K562 (cell line): ENCODE data around the gene MYO1E. TPM values are rescaled to one million over a fixed set of nuclear protein-coding genes. Genes with fewer than 3 reads are reported as not detected.
A peak's percentile ranks its signal among the peaks of the same experiment; 100 is the strongest.

Source experiments
- ATAC-seq: fragments of 200-7000 bp; cut with Tn5 transposase; 3 replicates; pipeline ENCODE4 v1.9.1; 2020; ENCODE audit warnings: moderate library complexity
- BruUV-seq: library from RNA; stranded (reverse); fragments of 400-500 nt; replicated peaks from 2 replicates; lab custom pipeline; 2021; lab: Mats Ljungman, UMichigan
- CTCF ChIA-PET: fragments of 300-600 bp; formaldehyde crosslinking; extraction: SDS; loops from one replicate; lab custom pipeline; 2021; ENCODE audit warnings: low intra/inter-chr PET ratio; lab: Yijun Ruan, JAX
- POLR2A ChIA-PET: fragments of 300-600, 350-650 bp; sonication (Branson Sonifier 250); formaldehyde crosslinking; extraction: SDS; loops from one replicate; lab custom pipeline; 2021; ENCODE audit warnings: antibody characterized with exemption, inconsistent platforms; lab: Yijun Ruan, JAX
- DNase-seq, 4 experiments: peaks; one replicate each; pipeline versions ENCODE4 v3.0.0 to v3.0.0-alpha.2; 2011 to 2018; ENCODE audit warnings: low spot score in 3 of 4, mixed read lengths in 3 of 4; ENCODE audit errors: extremely low read depth in 1 of 4
- FAIRE-seq: peaks from 2 replicates; lab custom pipeline; 2011; peaks lifted over from hg19 to GRCh38; lab: Jason Lieb, UNC
- H2AFZ ChIP-seq: 2 replicates; pipeline ENCODE4 v1.6.0; 2011; ENCODE audit warnings: low read depth, low read length, control low read depth, inconsistent platforms
- H3K27ac ChIP-seq: fragments of 200-600 bp; 3 replicates; pipeline ENCODE4 v1.8.0; 2011; ENCODE audit warnings: low read depth, mild to moderate bottlenecking, control low read depth, inconsistent platforms, low read length, moderate library complexity, mixed read lengths; ENCODE audit errors: extremely low read depth
- H3K27me3 ChIP-seq, 2 experiments: fragments of 300-600 bp in 1 of 2; 2 replicates in 1 of 2; 3 replicates in 1 of 2; pipeline versions ENCODE4 v1.6.0 to v1.8.0; 2011; ENCODE audit warnings: inconsistent platforms in 2 of 2, low read length in 2 of 2, mild to moderate bottlenecking in 1 of 2, mixed read lengths in 1 of 2, moderate library complexity in 1 of 2; ENCODE audit not compliant: control insufficient read depth in 2 of 2, insufficient read depth in 2 of 2
- H3K36me3 ChIP-seq: fragments of 300-600 bp; 3 replicates; pipeline ENCODE4 v1.8.0; 2011; ENCODE audit warnings: mild to moderate bottlenecking, low read length, inconsistent platforms; ENCODE audit not compliant: control insufficient read depth, insufficient read depth
- H3K4me1 ChIP-seq, 2 experiments: fragments of 200-600 bp in 1 of 2; replicated peaks in 1 of 2; 2 replicates in 1 of 2; 3 replicates in 1 of 2; pipeline versions ENCODE4 v1.5.1 to v1.8.0; 2011; ENCODE audit warnings: inconsistent platforms in 2 of 2, low read length in 2 of 2, mild to moderate bottlenecking in 1 of 2, mixed read lengths in 1 of 2, moderate library complexity in 1 of 2; ENCODE audit not compliant: control insufficient read depth in 2 of 2, insufficient read depth in 2 of 2
- H3K4me2 ChIP-seq: 2 replicates; pipeline ENCODE4 v1.6.1; 2011; ENCODE audit warnings: low read length, control low read depth, inconsistent platforms, mixed read lengths; ENCODE audit not compliant: insufficient read depth
- H3K4me3 ChIP-seq: fragments of 200-600 bp; sonication (generic), shearing (Covaris generic); 2 replicates; pipeline ENCODE4 v1.5.1; 2016; ENCODE audit warnings: control low read depth, inconsistent platforms
- H3K79me2 ChIP-seq: fragments of 200-600 bp; 3 replicates; pipeline ENCODE4 v1.8.0; 2011; ENCODE audit warnings: low read length, inconsistent platforms; ENCODE audit not compliant: control insufficient read depth, insufficient read depth
- H3K9ac ChIP-seq, 2 experiments: 2 replicates each; pipeline versions ENCODE4 v1.6.0 to v1.6.1; 2011; ENCODE audit warnings: low read depth in 2 of 2, low read length in 2 of 2, control low read depth in 1 of 2, inconsistent platforms in 1 of 2, mild to moderate bottlenecking in 1 of 2, mixed read lengths in 1 of 2; ENCODE audit not compliant: insufficient read depth in 1 of 2
- H3K9me1 ChIP-seq: one replicate; pipeline ENCODE4 v1.6.0; 2011; ENCODE audit warnings: inconsistent platforms, mild to moderate bottlenecking, low read length, moderate library complexity; ENCODE audit not compliant: control insufficient read depth, insufficient read depth
- H3K9me3 ChIP-seq: replicated peaks from 2 replicates; pipeline ENCODE4 v1.5.1; 2011; ENCODE audit warnings: low read depth, low read length, inconsistent platforms; ENCODE audit not compliant: control insufficient read depth, insufficient read depth
- H4K20me1 ChIP-seq: replicated peaks from 2 replicates; pipeline ENCODE4 v1.6.1; 2011; ENCODE audit warnings: low read length, inconsistent platforms, mixed read lengths; ENCODE audit not compliant: control insufficient read depth, insufficient read depth
- ASH1L ChIP-seq: fragments of 450-650 bp; IDR thresholded peaks from 2 replicates; pipeline ENCODE4 v1.6.1; 2018; ENCODE audit warnings: borderline replicate concordance, mild to moderate bottlenecking, low read depth; ENCODE audit not compliant: partially characterized antibody
- CGGBP1 ChIP-seq: fragments of 250-450 bp; sonication (Bioruptor Pico); IDR thresholded peaks from 2 replicates; pipeline ENCODE4 v1.9.0; 2021; ENCODE audit warnings: mild to moderate bottlenecking
- ESRRA ChIP-seq: fragments of 450-650 bp; IDR thresholded peaks from 2 replicates; pipeline ENCODE4 v1.6.1; 2014; ENCODE audit warnings: low read depth, mild to moderate bottlenecking, moderate library complexity, borderline replicate concordance
- KDM2B ChIP-seq: fragments of 250-450 bp; sonication (Bioruptor Pico); IDR thresholded peaks from 2 replicates; pipeline ENCODE4 v1.8.0; 2021; ENCODE audit warnings: mild to moderate bottlenecking, moderate library complexity
- MED1 ChIP-seq: sonication (generic); formaldehyde crosslinking; IDR thresholded peaks from 2 replicates; pipeline ENCODE4 v1.8.1; 2023; ENCODE audit warnings: missing genetic modification reagents, borderline replicate concordance
- PHF8 ChIP-seq: fragments of 200-600 bp; sonication (generic); IDR thresholded peaks from 2 replicates; pipeline ENCODE4 v1.6.1; 2012; ENCODE audit warnings: mixed run types, mild to moderate bottlenecking, inconsistent platforms, low read length, moderate library complexity, borderline replicate concordance
- PRMT5 ChIP-seq: sonication (generic); formaldehyde crosslinking; IDR thresholded peaks from 2 replicates; pipeline ENCODE4 v1.5.0; 2020; ENCODE audit warnings: missing genetic modification reagents
- PTBP1 ChIP-seq: fragments of 200-400 bp; formaldehyde crosslinking; IDR thresholded peaks from 2 replicates; pipeline ENCODE4 v1.6.1; 2017; ENCODE audit warnings: low read depth, low read length
- SMARCC2 ChIP-seq: fragments of 450-650 bp; IDR thresholded peaks from 2 replicates; pipeline ENCODE4 v1.6.1; 2017; ENCODE audit warnings: antibody characterized with exemption, moderate library complexity, mild to moderate bottlenecking, low read depth
- ZNF23 ChIP-seq: fragments of 250-450 bp; sonication (Bioruptor Pico); IDR thresholded peaks from 2 replicates; pipeline ENCODE4 v1.4.0; 2020; ENCODE audit warnings: mild to moderate bottlenecking
- WGBS: fragments of 100-300 bp; shearing (Covaris generic); methylation state at CpG from one replicate; pipeline ENCODE4 v1.1.6; 2016; ENCODE audit warnings: low coverage, mixed read lengths; ENCODE audit not compliant: insufficient coverage; ENCODE audit errors: missing lambda C conversion rate; 5-methylcytosine and 5-hydroxymethylcytosine counted together
- in situ Hi-C: fragments of 300-500 bp; cut with MboI; formaldehyde crosslinking; loops from 4 replicates; pipeline ENCODE4 v1.15.0; 2018; ENCODE audit warnings: inconsistent platforms, mixed read lengths
- intact Hi-C: fragments of 100-400 bp; cut with micrococcal nuclease; formaldehyde crosslinking; loops from 2 replicates; pipeline ENCODE4 v1.14.2; 2022
- polyA plus RNA-seq, 8 experiments: library from polyadenylated mRNA; depleted of rRNA in 4 of 8; stranded (reverse) in 5 of 8; unstranded in 3 of 8; fragments of >200 nt; fragmentation: Nextera tagmentation in 2 of 8; fragmentation: Illumina TruSeq in 1 of 8; extraction: Ambion mirVana in 2 of 8; extraction: Trizol in 1 of 8; gene quantifications; 2 replicates each; pipeline versions ENCODE4 v1.2.1 to v1.2.3, GENCODE V29; 2011 to 2014; ENCODE audit warnings: inconsistent platforms in 1 of 8, missing spikeins in 1 of 8
- total RNA-seq, 7 experiments: library from RNA; depleted of rRNA in 6 of 7; stranded (reverse); fragments of >200 nt in 6 of 7; fragmentation: Illumina TruSeq in 2 of 7; extraction: Trizol in 2 of 7; gene quantifications; 2 replicates each; pipeline versions ENCODE4 v1.2.1 to v1.2.3, GENCODE V29; 2011 to 2021; ENCODE audit warnings: low replicate concordance in 1 of 7

MYO1E gene
- total and polyA plus RNA-seq, 9 of the 15 experiments (the other 6 are each of a cell fraction or from before 2014, with no cell fraction given): under 0.01 to 0.44 (median 0.01) TPM; not detected in 6

GRCh38 chr15:59306520-59307164 lies 66.0 kb downstream of the MYO1E start (continued):
- TF ChIP-seq KDM2B (CRISPR knock-in tag): no peak
- TF ChIP-seq PRMT5 (CRISPR knock-in tag): no peak
- no peak for TF ChIP-seq PHF8
- no peak for TF ChIP-seq ASH1L

- ChIA-PET POLR2A (interaction anchor here (0.6 kb wide), 1 partner anchor 164 kb away, joined by 3 read pairs; no protein-coding TSS in a partner anchor), CTCF (no interaction called here)
- Histone ChIP-seq H3K4me1 (no peaks in the 10 kb centered on the region; a peak in 1 of 5 replicates), H3K9me1 (no peaks in the 10 kb centered on the region), H3K4me2 (no peak overlapping the region), H3K9ac (no peak overlapping the region), H3K27me3 (peaks cover 15 to 37% of the 10 kb centered on the region in 2 experiments; a peak in 3 of 5 replicates), H3K4me3 (no peak overlapping the region), H4K20me1 (no peaks in the 10 kb centered on the region), H3K79me2 (no peaks in the 10 kb centered on the region), H3K36me3 (no peaks in the 10 kb centered on the region), H3K27ac (no peak overlapping the region), H3K9me3 (no peaks in the 10 kb centered on the region), H2AFZ (no peak overlapping the region)
- DNase-seq (no peak), FAIRE-seq (no peak), ATAC-seq (no peak)
- whole genome bisulfite sequencing: 1% methylated on average over 6 of the region's 6 CpGs
- intact Hi-C loops: no loop called here
- no peak for TF ChIP-seq CGGBP1 (CRISPR knock-in tag)
- no peak for TF ChIP-seq PTBP1
- TF ChIP-seq MED1 (CRISPR knock-in tag): no peak
- no peak for TF ChIP-seq SMARCC2
- no peak for TF ChIP-seq ZNF23
- TF ChIP-seq ESRRA: peak; percentile 39; the same call in 1 of the 2 replicates
- BruUV-seq: no TSS peak
- in situ Hi-C loops: no loop called here
Measured at GRCh38 chr15:59304807-59305206, 67.9 kb downstream of the MYO1E start.
